ENCODE results near the gene RNF167.

DNA sequence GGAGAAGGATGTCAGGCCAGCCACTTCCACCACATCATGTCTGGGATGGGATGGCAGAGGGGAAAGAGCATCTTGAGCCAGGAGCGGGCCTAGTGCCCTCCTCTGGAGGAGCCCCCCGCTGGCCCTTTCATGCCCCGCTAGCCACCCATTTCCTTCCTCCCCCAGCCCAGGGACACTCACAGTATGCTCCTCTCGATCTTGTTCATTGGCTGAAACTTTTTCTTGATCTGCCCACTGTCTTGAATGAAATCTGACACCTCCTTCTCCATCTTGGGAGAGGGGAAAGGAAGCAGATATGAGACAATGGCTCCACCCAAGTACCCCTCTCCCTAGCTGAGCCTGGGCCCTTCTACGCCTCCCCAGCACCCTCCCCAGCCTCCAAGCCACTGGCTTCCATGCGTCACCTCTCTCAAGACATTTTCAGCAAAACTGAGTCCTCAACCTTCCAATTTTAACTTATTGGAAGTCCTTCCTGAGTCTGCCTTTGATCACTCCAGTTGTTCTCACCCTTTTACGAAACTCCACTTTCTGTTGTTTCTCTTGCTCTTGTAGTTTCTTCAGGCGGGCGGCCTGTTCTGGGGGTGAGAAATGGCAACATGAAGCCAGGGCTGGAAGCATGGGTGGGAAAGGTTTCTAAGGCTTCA lies 20.3 kb downstream of the RNF167 start:
- TF ChIP-seq YY1 (IDR thresholded peaks at IDR 0.05; ENCODE audit: insufficient read depth, insufficient read length): no peak
- no peak for TF ChIP-seq ZNF274 (IDR thresholded peaks at IDR 0.05; ENCODE audit: low read depth, low read length)
